H9 (cell line): ENCODE results near the gene B3GALT5. TPM values are rescaled to one million over a fixed set of nuclear protein-coding genes. Genes with fewer than 3 reads are reported as not detected.

Source experiments
- DNase-seq: peaks from one replicate; pipeline ENCODE4 v3.0.0-alpha.2; 2017
- H2AFZ ChIP-seq: one replicate; pipeline ENCODE4 v1.6.1; 2013; ENCODE audit warnings: mild to moderate bottlenecking, low read length, control low read depth, moderate library complexity
- H2AK5ac ChIP-seq: 2 replicates; pipeline ENCODE4 v1.6.1; 2013; ENCODE audit warnings: low read length, control low read depth, mixed read lengths; ENCODE audit not compliant: insufficient read length
- H2BK120ac ChIP-seq: one replicate; pipeline ENCODE4 v1.6.1; 2013; ENCODE audit warnings: low read depth, mild to moderate bottlenecking, low read length, control low read depth, inconsistent platforms; ENCODE audit not compliant: poor library complexity, severe bottlenecking
- H2BK12ac ChIP-seq: 2 replicates; pipeline ENCODE4 v1.6.1; 2013; ENCODE audit warnings: low read length, control low read depth, mixed read lengths, low read depth; ENCODE audit not compliant: insufficient read length
- H2BK15ac ChIP-seq: 2 replicates; pipeline ENCODE4 v1.6.1; 2013; ENCODE audit warnings: low read depth, low read length, control low read depth
- H2BK20ac ChIP-seq: one replicate; pipeline ENCODE4 v1.6.1; 2013; ENCODE audit warnings: low read depth, mild to moderate bottlenecking, low read length, control low read depth, inconsistent platforms; ENCODE audit not compliant: poor library complexity, severe bottlenecking
- H2BK5ac ChIP-seq: 2 replicates; pipeline ENCODE4 v1.6.1; 2013; ENCODE audit warnings: low read length, control low read depth, mixed read lengths; ENCODE audit not compliant: insufficient read length
- H3K14ac ChIP-seq: 2 replicates; pipeline ENCODE4 v1.6.1; 2013; ENCODE audit warnings: low read length, control low read depth; ENCODE audit not compliant: insufficient read depth
- H3K18ac ChIP-seq: 2 replicates; pipeline ENCODE4 v1.6.1; 2013; ENCODE audit warnings: low read depth, mild to moderate bottlenecking, mixed read lengths, low read length, control low read depth; ENCODE audit not compliant: insufficient read length
- H3K23ac ChIP-seq: 2 replicates; pipeline ENCODE4 v1.6.1; 2013; ENCODE audit warnings: low read length, control low read depth, mixed read lengths, low read depth; ENCODE audit not compliant: insufficient read length
- H3K23me2 ChIP-seq: 2 replicates; pipeline ENCODE4 v1.6.1; 2013; ENCODE audit warnings: low read depth, mild to moderate bottlenecking, mixed read lengths, low read length, control low read depth; ENCODE audit not compliant: insufficient read length, poor library complexity, severe bottlenecking
- H3K27ac ChIP-seq: 2 replicates; pipeline ENCODE4 v1.5.1; 2013; ENCODE audit warnings: low read length, control low read depth, mixed read lengths, low read depth; ENCODE audit not compliant: insufficient read length
- H3K27me3 ChIP-seq: 2 replicates; pipeline ENCODE4 v1.6.1; 2013; ENCODE audit warnings: low read length, control low read depth, inconsistent platforms; ENCODE audit not compliant: insufficient read depth
- H3K4ac ChIP-seq: 2 replicates; pipeline ENCODE4 v1.6.1; 2013; ENCODE audit warnings: low read depth, mild to moderate bottlenecking, control low read depth, inconsistent platforms, low read length, moderate library complexity
- H3K4me1 ChIP-seq: 2 replicates; pipeline ENCODE4 v1.6.1; 2013; ENCODE audit warnings: low read length, control low read depth, inconsistent platforms; ENCODE audit not compliant: insufficient read depth
- H3K4me2 ChIP-seq: 2 replicates; pipeline ENCODE4 v1.6.1; 2013; ENCODE audit warnings: low read length, control low read depth, mixed read lengths; ENCODE audit not compliant: insufficient read length, insufficient read depth
- H3K56ac ChIP-seq: 2 replicates; pipeline ENCODE4 v1.6.1; 2013; ENCODE audit warnings: low read depth, mild to moderate bottlenecking, mixed read lengths, low read length, control low read depth; ENCODE audit not compliant: insufficient read length
- H3K79me1 ChIP-seq: 2 replicates; pipeline ENCODE4 v1.6.1; 2013; ENCODE audit warnings: low read depth, mild to moderate bottlenecking, moderate library complexity, low read length, control low read depth, inconsistent platforms; ENCODE audit not compliant: insufficient read depth, poor library complexity, severe bottlenecking
- H3K79me2 ChIP-seq: 2 replicates; pipeline ENCODE4 v1.6.1; 2013; ENCODE audit warnings: low read length, control low read depth, inconsistent platforms; ENCODE audit not compliant: insufficient read depth
- H3K9ac ChIP-seq: 2 replicates; pipeline ENCODE4 v1.6.1; 2013; ENCODE audit warnings: low read length, control low read depth, mixed read lengths; ENCODE audit not compliant: insufficient read length; ENCODE audit errors: extremely low read depth
- H3K9me3 ChIP-seq: one replicate; pipeline ENCODE4 v1.6.1; 2013; ENCODE audit warnings: low read depth, low read length, inconsistent platforms; ENCODE audit not compliant: control insufficient read depth
- H3T11ph ChIP-seq: one replicate; pipeline ENCODE4 v1.6.1; 2013; ENCODE audit warnings: mild to moderate bottlenecking, low read length, control low read depth, inconsistent platforms
- H4K20me1 ChIP-seq: one replicate; pipeline ENCODE4 v1.6.1; 2013; ENCODE audit not compliant: control insufficient read depth, insufficient read length, insufficient read depth
- H4K5ac ChIP-seq: 2 replicates; pipeline ENCODE4 v1.6.1; 2013; ENCODE audit warnings: low read depth, mild to moderate bottlenecking, mixed read lengths, low read length, control low read depth; ENCODE audit not compliant: insufficient read length
- H4K8ac ChIP-seq: replicated peaks from 2 replicates; pipeline ENCODE4 v1.6.1; 2013; ENCODE audit warnings: low read length, control low read depth, mixed read lengths, low read depth; ENCODE audit not compliant: insufficient read length
- H4K91ac ChIP-seq: 2 replicates; pipeline ENCODE4 v1.6.1; 2013; ENCODE audit warnings: low read depth, mild to moderate bottlenecking, moderate library complexity, mixed read lengths, low read length, control low read depth; ENCODE audit not compliant: insufficient read length
- H3K27ac Mint-ChIP-seq, 3 experiments: 2 replicates in 2 of 3; 3 replicates in 1 of 3; pipeline ENCODE4 v1.8.0; 2020 to 2021; ENCODE audit warnings: mixed read lengths in 3 of 3, mild to moderate bottlenecking in 1 of 3, moderate library complexity in 1 of 3
- H3K27me3 Mint-ChIP-seq: 2 replicates; pipeline ENCODE4 v1.8.0; 2021; ENCODE audit warnings: low read depth, mild to moderate bottlenecking, moderate library complexity, mixed read lengths
- H3K36me3 Mint-ChIP-seq, 3 experiments: 2 replicates in 2 of 3; 3 replicates in 1 of 3; pipeline ENCODE4 v1.8.0; 2020 to 2021; ENCODE audit warnings: low read depth in 3 of 3, mixed read lengths in 3 of 3; ENCODE audit not compliant: insufficient read depth in 1 of 3
- H3K4me1 Mint-ChIP-seq, 2 experiments: 2 replicates each; pipeline ENCODE4 v1.8.0; 2020; ENCODE audit warnings: mixed read lengths in 2 of 2
- H3K4me3 Mint-ChIP-seq, 2 experiments: 2 replicates in 1 of 2; 3 replicates in 1 of 2; pipeline ENCODE4 v1.8.0; 2020 to 2021; ENCODE audit warnings: mild to moderate bottlenecking in 2 of 2, mixed read lengths in 2 of 2, moderate library complexity in 1 of 2
- H3K9me3 Mint-ChIP-seq, 2 experiments: 2 replicates in 1 of 2; 3 replicates in 1 of 2; pipeline ENCODE4 v1.8.0; 2020; ENCODE audit warnings: mild to moderate bottlenecking in 2 of 2, mixed read lengths in 2 of 2, moderate library complexity in 1 of 2
- WGBS: extraction: QIAGEN DNeasy Blood & Tissue Kit; methylation state at CpG from one replicate; pipeline ENCODE4 v1.1.7; 2013; ENCODE audit warnings: missing lambda C conversion rate, low lambda C conversion rate, mixed read lengths; ENCODE audit not compliant: insufficient read length; ENCODE audit errors: extremely low coverage; 5-methylcytosine and 5-hydroxymethylcytosine counted together
- total RNA-seq: library from RNA; stranded (reverse); gene quantifications from 2 replicates; pipeline ENCODE4 v1.2.1, GENCODE V29; 2021
- TF ChIP-seq, protein P1 (sequence below): fragments of 200-600 bp; sonication (generic); conservative IDR thresholded peaks from 3 replicates; pipeline ENCODE4 v1.8.0; 2021; ENCODE audit warnings: antibody characterized with exemption, mild to moderate bottlenecking

B3GALT5 gene
- total RNA-seq, 1 experiment from 2014 or later: 24.7 TPM

DNA sequence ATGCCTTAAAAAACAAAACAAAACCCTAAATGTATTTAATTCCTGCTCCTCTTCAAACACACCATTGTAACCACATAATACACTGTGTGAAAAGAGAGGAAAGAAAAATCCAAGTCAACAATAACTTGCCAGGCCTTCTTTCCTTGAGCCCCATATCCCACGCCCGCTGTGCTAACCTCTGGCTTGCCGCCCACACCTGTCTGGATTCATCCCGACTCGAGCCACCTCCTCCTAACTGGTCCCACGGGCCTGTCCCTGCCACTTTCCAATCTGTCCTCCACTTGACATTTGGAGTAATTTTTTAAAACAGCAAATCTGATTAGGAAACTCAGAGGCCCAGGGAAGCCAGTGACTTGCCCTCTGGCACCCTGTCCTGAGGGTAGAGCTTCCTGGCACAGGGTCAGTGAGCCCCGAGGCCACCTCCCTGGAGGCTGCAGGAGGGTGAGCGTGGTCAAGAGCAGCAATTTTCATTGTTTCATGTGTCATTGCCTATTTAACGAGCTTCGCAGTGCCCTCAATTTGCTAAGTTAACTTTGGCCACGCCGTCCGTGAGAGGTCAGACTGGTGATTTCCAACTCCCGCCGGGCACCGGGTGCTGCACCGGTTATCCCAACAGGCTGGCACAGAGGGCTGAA, 54.1 kb downstream of the B3GALT5 start:
- H3K4me1 Mint-ChIP-seq: peaks cover 18 to 23% of the 10 kb centered on the region in 2 experiments
- Histone ChIP-seq H2BK20ac (no peak overlapping the region), H3K9ac (no peak overlapping the region), H3K56ac (no peak overlapping the region), H3K4ac (no peak overlapping the region), H3K79me2 (no peaks in the 10 kb centered on the region), H3K4me1 (no peaks in the 10 kb centered on the region), H2BK5ac (no peak overlapping the region), H3T11ph (no peak overlapping the region), H3K18ac (no peak overlapping the region), H3K23ac (no peak overlapping the region), H4K8ac (no peak overlapping the region), H2BK12ac (no peak overlapping the region), H4K20me1 (no peaks in the 10 kb centered on the region), H3K27me3 (no peaks in the 10 kb centered on the region), H4K91ac (no peak overlapping the region), H4K5ac (no peak overlapping the region), H2AK5ac (no peak overlapping the region), H3K4me2 (no peak overlapping the region), H2BK120ac (no peak overlapping the region), H2BK15ac (no peak overlapping the region), H3K27ac (no peak overlapping the region), H2AFZ (no peak overlapping the region), H3K79me1 (peaks cover 2% of the 10 kb centered on the region), H3K14ac (no peak overlapping the region), H3K23me2 (no peaks in the 10 kb centered on the region), H3K9me3 (no peaks in the 10 kb centered on the region)
- DNase-seq: no peak
- WGBS: no CpG with 5 or more reads among the region's 17 CpGs
- peaks cover 42 to 59% (median 44%) of the 10 kb centered on the region in 3 experiments for H3K36me3 Mint-ChIP-seq
- TF ChIP-seq, protein P1, sequence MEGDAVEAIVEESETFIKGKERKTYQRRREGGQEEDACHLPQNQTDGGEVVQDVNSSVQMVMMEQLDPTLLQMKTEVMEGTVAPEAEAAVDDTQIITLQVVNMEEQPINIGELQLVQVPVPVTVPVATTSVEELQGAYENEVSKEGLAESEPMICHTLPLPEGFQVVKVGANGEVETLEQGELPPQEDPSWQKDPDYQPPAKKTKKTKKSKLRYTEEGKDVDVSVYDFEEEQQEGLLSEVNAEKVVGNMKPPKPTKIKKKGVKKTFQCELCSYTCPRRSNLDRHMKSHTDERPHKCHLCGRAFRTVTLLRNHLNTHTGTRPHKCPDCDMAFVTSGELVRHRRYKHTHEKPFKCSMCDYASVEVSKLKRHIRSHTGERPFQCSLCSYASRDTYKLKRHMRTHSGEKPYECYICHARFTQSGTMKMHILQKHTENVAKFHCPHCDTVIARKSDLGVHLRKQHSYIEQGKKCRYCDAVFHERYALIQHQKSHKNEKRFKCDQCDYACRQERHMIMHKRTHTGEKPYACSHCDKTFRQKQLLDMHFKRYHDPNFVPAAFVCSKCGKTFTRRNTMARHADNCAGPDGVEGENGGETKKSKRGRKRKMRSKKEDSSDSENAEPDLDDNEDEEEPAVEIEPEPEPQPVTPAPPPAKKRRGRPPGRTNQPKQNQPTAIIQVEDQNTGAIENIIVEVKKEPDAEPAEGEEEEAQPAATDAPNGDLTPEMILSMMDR: no peak
- H3K4me3 Mint-ChIP-seq: no peak overlapping the region
- H3K27ac Mint-ChIP-seq: no peak overlapping the region
- no peaks in the 10 kb centered on the region for H3K9me3 Mint-ChIP-seq
- H3K27me3 Mint-ChIP-seq: no peaks in the 10 kb centered on the region
